Measurements from ENCODE around the gene ESYT3.

ESYT3 gene

GRCh38 chr3:138398791-138399575, 35.4 kb upstream of the ESYT3 start:
- H3K4me3 ChIP-seq (ENCODE audit: low read depth, low read length), result no peak overlapping the region
- no peaks in the 10 kb centered on the region for H3K27me3 ChIP-seq (ENCODE audit: insufficient read depth, low read depth, severe bottlenecking)
- no peak for DNase-seq
- no peak overlapping the region for H3K27ac ChIP-seq
- TF ChIP-seq CTCF (IDR thresholded peaks at IDR 0.05; ENCODE audit: low read depth, low read length), result no peak
- H3K36me3 ChIP-seq, result no peaks in the 10 kb centered on the region; the same call in 1 of the 2 replicates
- H3K9me3 ChIP-seq (ENCODE audit: severe bottlenecking), result no peaks in the 10 kb centered on the region

GRCh38 chr3:138399766-138400165, 34.6 kb upstream of the ESYT3 start:
- TF ChIP-seq CTCF (IDR thresholded peaks at IDR 0.05; ENCODE audit: low read depth, low read length), result no peak
- Histone ChIP-seq H3K4me3 (ENCODE audit: low read depth, low read length) (no peak overlapping the region), H3K36me3 (no peaks in the 10 kb centered on the region; the same call in 1 of the 2 replicates), H3K27me3 (ENCODE audit: insufficient read depth, low read depth, severe bottlenecking) (no peaks in the 10 kb centered on the region), H3K27ac (no peak overlapping the region), H3K9me3 (ENCODE audit: severe bottlenecking) (no peaks in the 10 kb centered on the region)
- DNase-seq, result no peak

- H3K9me3 ChIP-seq (ENCODE audit: severe bottlenecking), result no peaks in the 10 kb centered on the region
- H3K27ac ChIP-seq, result no peak overlapping the region
- H3K27me3 ChIP-seq (ENCODE audit: insufficient read depth, low read depth, severe bottlenecking), result no peaks in the 10 kb centered on the region
- DNase-seq, result no peak
- no peak for TF ChIP-seq CTCF (IDR thresholded peaks at IDR 0.05; ENCODE audit: low read depth, low read length)
- H3K4me3 ChIP-seq (ENCODE audit: low read depth, low read length), result no peak overlapping the region
- H3K36me3 ChIP-seq, result no peaks in the 10 kb centered on the region; the same call in 1 of the 2 replicates
Observed at GRCh38 chr3:138400651-138401070, 33.8 kb upstream of the ESYT3 start.

- no peaks in the 10 kb centered on the region; the same call in 1 of the 2 replicates for H3K36me3 ChIP-seq
Observed at GRCh38 chr3:138401834-138402233, 32.6 kb upstream of the ESYT3 start.

GRCh38 chr3:138404121-138404520, 30.3 kb upstream of the ESYT3 start:
- no peaks in the 10 kb centered on the region for H3K9me3 ChIP-seq (ENCODE audit: severe bottlenecking)
- no peak overlapping the region for H3K4me3 ChIP-seq (ENCODE audit: low read depth, low read length)
- H3K36me3 ChIP-seq, result no peaks in the 10 kb centered on the region; the same call in 1 of the 2 replicates
- H3K27ac ChIP-seq, result no peak overlapping the region
- no peak for TF ChIP-seq CTCF (IDR thresholded peaks at IDR 0.05; ENCODE audit: low read depth, low read length)
- DNase-seq, result no peak
- no peaks in the 10 kb centered on the region for H3K27me3 ChIP-seq (ENCODE audit: insufficient read depth, low read depth, severe bottlenecking)

More at GRCh38 chr3:138401834-138402233, 32.6 kb upstream of the ESYT3 start:
- DNase-seq, result no peak
- Histone ChIP-seq H3K9me3 (ENCODE audit: severe bottlenecking) (no peaks in the 10 kb centered on the region), H3K27ac (no peak overlapping the region), H3K27me3 (ENCODE audit: insufficient read depth, low read depth, severe bottlenecking) (no peaks in the 10 kb centered on the region), H3K4me3 (ENCODE audit: low read depth, low read length) (no peak overlapping the region)
- no peak for TF ChIP-seq CTCF (IDR thresholded peaks at IDR 0.05; ENCODE audit: low read depth, low read length)
